Heart left ventricle (tissue), 16 donors: ENCODE results near the gene SUPT3H. TPM values are rescaled to one million over a fixed set of nuclear protein-coding genes. Genes with fewer than 3 reads are reported as not detected.

Experiments
- ATAC-seq, 4 donors: fragments of 200-7000 bp; cut with Tn5 transposase; one replicate each; pipeline ENCODE4 v1.9.1; 2020 to 2022; ENCODE audit warnings: moderate library complexity in 4 of 4, mild to moderate bottlenecking in 3 of 4, moderate number of reproducible peaks in 1 of 4
- DNase-seq, 5 donors: peaks; one replicate each; pipeline ENCODE4 v3.0.0-alpha.2; 2020
- H3K27ac ChIP-seq, 12 donors: fragments of 200-600 bp; sonication (generic) in 4 of 12; one replicate each; pipeline versions ENCODE4 v1.5.0 to v1.8.0; 2016 to 2022; ENCODE audit warnings: mild to moderate bottlenecking in 2 of 12
- H3K27me3 ChIP-seq, 9 donors: fragments of 200-600 bp; sonication (generic) in 2 of 9; one replicate each; pipeline versions ENCODE4 v1.5.1 to v1.8.0; 2016 to 2022; ENCODE audit warnings: mild to moderate bottlenecking in 3 of 9
- H3K36me3 ChIP-seq, 9 donors: fragments of 200-600 bp; sonication (generic) in 2 of 9; one replicate each; pipeline versions ENCODE4 v1.5.0 to v1.8.0; 2018 to 2022; ENCODE audit warnings: mild to moderate bottlenecking in 2 of 9
- H3K4me1 ChIP-seq, 12 donors: fragments of 200-600 bp; sonication (generic) in 4 of 12; one replicate each; pipeline versions ENCODE4 v1.5.0 to v1.8.0; 2016 to 2022; ENCODE audit warnings: mild to moderate bottlenecking in 3 of 12
- H3K4me3 ChIP-seq, 12 donors: fragments of 200-600 bp; sonication (generic) in 4 of 12; one replicate each; pipeline versions ENCODE4 v1.5.0 to v1.8.0; 2017 to 2022; ENCODE audit warnings: mild to moderate bottlenecking in 9 of 12, moderate library complexity in 4 of 12
- H3K9me3 ChIP-seq, 12 donors: fragments of 200-600 bp; sonication (generic) in 4 of 12; one replicate each; pipeline versions ENCODE4 v1.5.0 to v1.8.0; 2016 to 2022; ENCODE audit warnings: mild to moderate bottlenecking in 1 of 12
- CTCF ChIP-seq, 12 donors: fragments of 200-600 bp; sonication (generic) in 4 of 12; IDR thresholded peaks; one replicate each; pipeline versions ENCODE4 v1.5.0 to v1.8.0; 2018 to 2022; ENCODE audit warnings: antibody characterized with exemption in 12 of 12, mild to moderate bottlenecking in 5 of 12
- POLR2A ChIP-seq, 2 donors: fragments of 450-650 bp; IDR thresholded peaks; one replicate each; pipeline ENCODE4 v1.6.1; 2017; ENCODE audit warnings: antibody characterized with exemption in 2 of 2, mild to moderate bottlenecking in 2 of 2, moderate library complexity in 2 of 2
- WGBS, 4 donors: extraction: QIAGEN DNeasy Blood & Tissue Kit in 2 of 4; methylation state at CpG; one replicate each; pipeline versions ENCODE4 v1.1.5 to v1.1.7; 2013 to 2018; 5-methylcytosine and 5-hydroxymethylcytosine counted together
- intact Hi-C, 10 donors: fragments of 100-400 bp; cut with DNase I; formaldehyde crosslinking; loops; one replicate each; pipeline versions ENCODE4 v1.11.1 to v1.14.2; 2022
- polyA plus RNA-seq, 2 donors: library from polyadenylated mRNA; stranded (reverse); fragments of 200-250 nt; gene quantifications; one replicate each; pipeline ENCODE4 v1.2.3, GENCODE V29; 2013
- total RNA-seq, 9 donors: library from RNA; depleted of rRNA in 2 of 9; stranded (reverse); fragments of >200 nt in 2 of 9; fragmentation: NEBNext Ultra II Directional in 3 of 9; extraction: Animal tissue kit (Norgen Biotek cat#: 25700) in 3 of 9; gene quantifications; one replicate each; pipeline versions ENCODE4 v1.1.0 to v1.2.4, GENCODE V29; 2016 to 2023
- donor health status: ischemic (EF 13 %, LVEDD 7.1; RV severe dilation, severe dysfunction).
- donor health status: healthy with polysubstance abuse.
- donor health status: DM: no; HTN: yes; CAD: no.
- donor health status: DM: no; HTN: no; CAD: no.
- donor health status: ischemic (EF 25% LVEDD 6.9; RV normal size, moderate dysfunction).
- donor health status: ischemic (EF 25% LVEDD 5.7; RV mildly dilated, moderate dysfunction).
- donor health status: healthy.
- donor health status: DM: yes; HTN: yes; CAD: no.
- donor health status: ischemic (EF 35%, LVEDD 5.7; RV mildly dilated, moderate dysfunction).
- donor health status: nonischemic (EF 11% LVEDD 7.7; RV severe dilation, severe dysfunction).
- donor health status: DM: yes; HTN: yes; CAD: no.
- donor health status: PGD.
- donor health status: ischemic (EF 29% LVEDD 5.4; RV normal size, mild dysfunction).
- donor health status: nonischemic (EF 23%, LVEDD 6.1; RV moderate dilation, normal function).

The SUPT3H gene
- total and polyA plus RNA-seq, 11 donors = 1.5 to 8.1 (median 4.1) TPM

GRCh38 chr6:44859901-44860410 lies 517.8 kb downstream of the SUPT3H start:
- Histone ChIP-seq H3K9me3 (peaks cover 0 to 8% (median 0%) of the 10 kb centered on the region in 12 donors), H3K4me3 (no peak overlapping the region), H3K36me3 (no peaks in the 10 kb centered on the region), H3K27ac (no peak overlapping the region), H3K27me3 (no peaks in the 10 kb centered on the region), H3K4me1 (peaks cover 0 to 30% (median 6%) of the 10 kb centered on the region in 12 donors)
- intact Hi-C loops = no loop called here
- ATAC-seq (no peak), DNase-seq (no peak)
- TF ChIP-seq CTCF (IDR thresholded peaks at IDR 0.05) (no peak), POLR2A (IDR thresholded peaks at IDR 0.05) (no peak)
- WGBS, 4 donors = 51 to 77% (median 75%) methylated on average over 2 of the region's 2 CpGs

GRCh38 chr6:44858998-44859397 lies 518.7 kb downstream of the SUPT3H start:
- Histone ChIP-seq H3K27ac (no peak overlapping the region), H3K9me3 (no peaks in the 10 kb centered on the region), H3K36me3 (no peaks in the 10 kb centered on the region), H3K27me3 (no peaks in the 10 kb centered on the region), H3K4me1 (peaks cover 0 to 30% (median 6%) of the 10 kb centered on the region in 12 donors), H3K4me3 (no peak overlapping the region)
- peak in 3 of 12 donors; percentile 14 to 26 (median 17) for TF ChIP-seq CTCF (IDR thresholded peaks at IDR 0.05)
- no peak for TF ChIP-seq POLR2A (IDR thresholded peaks at IDR 0.05)
- ATAC-seq = no peak
- no peak for DNase-seq
- intact Hi-C loops = no loop called here

GRCh38 chr6:44856479-44856878 lies 521.3 kb downstream of the SUPT3H start:
- no peak for ATAC-seq
- Histone ChIP-seq H3K27me3 (no peaks in the 10 kb centered on the region), H3K4me3 (no peak overlapping the region), H3K36me3 (no peaks in the 10 kb centered on the region), H3K27ac (no peak overlapping the region), H3K9me3 (no peaks in the 10 kb centered on the region), H3K4me1 (peaks cover 0 to 30% (median 6%) of the 10 kb centered on the region in 12 donors)
- intact Hi-C loops = no loop called here
- WGBS, 4 donors = 57 to 76% (median 68%) methylated on average over 3 of the region's 3 CpGs
- no peak for TF ChIP-seq POLR2A (IDR thresholded peaks at IDR 0.05)
- no peak for TF ChIP-seq CTCF (IDR thresholded peaks at IDR 0.05)
- no peak for DNase-seq

GRCh38 chr6:44855562-44856411 lies 521.9 kb downstream of the SUPT3H start:
- Histone ChIP-seq H3K27ac (no peak overlapping the region), H3K27me3 (no peaks in the 10 kb centered on the region), H3K4me3 (no peak overlapping the region), H3K36me3 (no peaks in the 10 kb centered on the region), H3K9me3 (no peaks in the 10 kb centered on the region), H3K4me1 (peaks cover 0 to 34% (median 6%) of the 10 kb centered on the region in 12 donors)
- TF ChIP-seq CTCF (IDR thresholded peaks at IDR 0.05) (no peak), POLR2A (IDR thresholded peaks at IDR 0.05) (no peak)
- no peak for DNase-seq
- ATAC-seq = peak in 2 of 4 donors; percentile 54 to 57
- 39 to 71% (median 54%) methylated on average over 7 of the region's 7 CpGs for WGBS, 4 donors
- intact Hi-C loops = no loop called here
